Measurements from ENCODE around the gene PNN.

The PNN gene

GRCh38 chr14:39175445-39176262, 600 bp downstream of the PNN start:
- DNase-seq (ENCODE audit: low spot score) = peak; percentile 48
- in situ Hi-C loops (cut with MboI; ENCODE audit: low sequenced_read_pairs, unreplicated experiment) = no loop called here
- no peak for TF ChIP-seq CTCF (IDR thresholded peaks at IDR 0.05; ENCODE audit: borderline replicate concordance, control extremely low read depth, extremely low read depth, insufficient read depth, missing control alignments)

GRCh38 chr14:39176263-39177167, 1.5 kb downstream of the PNN start:
- in situ Hi-C loops (cut with MboI; ENCODE audit: low sequenced_read_pairs, unreplicated experiment) = no loop called here
- no peak for TF ChIP-seq CTCF (IDR thresholded peaks at IDR 0.05; ENCODE audit: borderline replicate concordance, control extremely low read depth, extremely low read depth, insufficient read depth, missing control alignments)
- DNase-seq (ENCODE audit: low spot score) = no peak

- in situ Hi-C loops (cut with MboI; ENCODE audit: low sequenced_read_pairs, unreplicated experiment) = no loop called here
- no peak for TF ChIP-seq CTCF (IDR thresholded peaks at IDR 0.05; ENCODE audit: borderline replicate concordance, control extremely low read depth, extremely low read depth, insufficient read depth, missing control alignments)
- no peak for DNase-seq (ENCODE audit: low spot score)
Measured at GRCh38 chr14:39177168-39177545, 2.1 kb downstream of the PNN start.

- DNase-seq (ENCODE audit: low spot score) = no peak
- TF ChIP-seq CTCF (IDR thresholded peaks at IDR 0.05; ENCODE audit: borderline replicate concordance, control extremely low read depth, extremely low read depth, insufficient read depth, missing control alignments) = no peak
- in situ Hi-C loops (cut with MboI; ENCODE audit: low sequenced_read_pairs, unreplicated experiment) = no loop called here
Measured at GRCh38 chr14:39179042-39179441, 4.0 kb downstream of the PNN start.

GRCh38 chr14:39180553-39180952, 5.5 kb downstream of the PNN start:
- no peak for TF ChIP-seq CTCF (IDR thresholded peaks at IDR 0.05; ENCODE audit: borderline replicate concordance, control extremely low read depth, extremely low read depth, insufficient read depth, missing control alignments)
- no peak for DNase-seq (ENCODE audit: low spot score)
- in situ Hi-C loops (cut with MboI; ENCODE audit: low sequenced_read_pairs, unreplicated experiment) = no loop called here

GRCh38 chr14:39181026-39181692, 6.1 kb downstream of the PNN start:
- no peak for TF ChIP-seq CTCF (IDR thresholded peaks at IDR 0.05; ENCODE audit: borderline replicate concordance, control extremely low read depth, extremely low read depth, insufficient read depth, missing control alignments)
- no peak for DNase-seq (ENCODE audit: low spot score)
- in situ Hi-C loops (cut with MboI; ENCODE audit: low sequenced_read_pairs, unreplicated experiment) = no loop called here
